ENCODE measurements around the gene CA11.

CA11 gene

DNA sequence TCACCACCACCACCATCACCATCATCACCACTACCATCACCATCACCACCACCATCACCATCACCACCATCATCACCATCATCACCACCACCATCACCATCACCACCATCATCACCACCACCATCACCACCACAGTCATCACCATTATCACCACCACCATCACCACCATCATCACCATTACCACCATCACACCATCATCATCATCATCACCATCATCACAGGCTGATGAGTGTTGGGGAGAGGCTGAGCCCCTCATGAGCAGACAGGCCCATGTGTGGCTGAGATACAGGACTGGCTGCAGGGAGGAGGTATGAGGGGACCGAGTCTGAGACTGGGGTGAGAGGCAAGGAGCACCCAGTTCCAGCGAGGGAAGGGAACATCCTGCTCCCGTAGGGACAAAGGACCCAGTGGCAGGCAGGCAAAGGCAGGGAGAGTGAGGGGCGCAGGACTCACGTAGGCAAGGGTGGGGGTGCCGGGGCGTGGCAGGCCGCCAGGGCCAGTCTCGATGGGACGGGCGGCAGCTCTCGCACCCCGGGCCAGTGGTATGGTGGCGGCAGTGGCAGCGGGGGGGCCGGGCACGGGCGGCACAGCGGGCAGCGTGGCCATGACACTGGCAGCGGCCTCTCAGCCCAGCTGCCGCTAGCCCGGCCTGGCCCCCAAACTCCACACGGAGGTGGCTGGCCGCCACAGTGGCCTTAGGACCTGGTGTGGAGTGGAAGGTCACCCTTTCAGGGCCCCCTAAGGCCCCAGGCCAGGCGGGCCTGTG is 24.1 kb upstream of the CA11 start:
- Histone ChIP-seq H3K4me1 (ENCODE audit: control extremely low read depth in 1 of 4, control insufficient read depth in 4 of 4, insufficient read depth in 4 of 4, low read length in 3 of 4) (peaks cover 0 to under 1% (median 0%) of the 10 kb centered on the region in 4 experiments), H3K36me3 (ENCODE audit: control insufficient read depth in 4 of 4, insufficient read depth in 4 of 4, low read length in 3 of 4) (no peaks in the 10 kb centered on the region), H3K27me3 (replicated peaks in 2 of 5; ENCODE audit: control insufficient read depth in 4 of 5, insufficient read depth in 5 of 5, low read length in 4 of 5) (peaks cover 0 to 2% (median 0%) of the 10 kb centered on the region in 5 experiments), H3K27ac (ENCODE audit: insufficient read depth in 1 of 2, low read depth in 1 of 2, low read length in 2 of 2, poor library complexity in 1 of 2, severe bottlenecking in 2 of 2) (no peak overlapping the region), H3K4me3 (ENCODE audit: control insufficient read depth in 1 of 7, extremely low read depth in 1 of 7, insufficient read depth in 4 of 7, low read depth in 2 of 7, low read length in 6 of 7) (no peak overlapping the region), H3K9me3 (ENCODE audit: control extremely low read depth in 1 of 5, control insufficient read depth in 4 of 5, insufficient read depth in 2 of 5, low read depth in 1 of 5, low read length in 4 of 5) (no peaks in the 10 kb centered on the region)
- no peak for DNase-seq
- CTCF ChIA-PET = no interaction called here
- POLR2A ChIA-PET = no interaction called here
- WGBS (ENCODE audit: insufficient coverage) = 96% methylated on average over 16 of the region's 26 CpGs

DNA sequence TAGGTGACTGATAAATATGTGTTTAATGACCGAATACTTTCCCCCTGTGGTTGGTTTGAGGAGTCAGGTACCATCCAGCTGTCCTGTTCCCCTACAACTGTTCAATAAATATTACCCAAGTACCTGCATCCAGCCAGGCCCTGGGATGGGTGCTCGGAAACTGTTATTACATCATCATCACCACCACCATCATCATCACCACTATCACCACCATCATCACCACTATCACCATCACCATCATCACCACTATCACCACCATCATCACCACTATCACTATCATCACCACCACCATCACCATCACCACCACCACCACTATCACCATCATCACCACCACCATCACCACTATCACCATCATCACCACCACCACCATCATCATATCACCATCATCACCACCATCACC is 22.8 kb upstream of the CA11 start:
- no peak for DNase-seq
- no peak overlapping the region for H3K27ac ChIP-seq (ENCODE audit: insufficient read depth in 1 of 2, low read depth in 1 of 2, low read length in 2 of 2, poor library complexity in 1 of 2, severe bottlenecking in 2 of 2)
- ChIA-PET CTCF (no interaction called here), POLR2A (no interaction called here)
- no peaks in the 10 kb centered on the region for H3K4me1 ChIP-seq (ENCODE audit: control extremely low read depth in 1 of 4, control insufficient read depth in 4 of 4, insufficient read depth in 4 of 4, low read length in 3 of 4)
- H3K27me3 ChIP-seq (replicated peaks in 2 of 5; ENCODE audit: control insufficient read depth in 4 of 5, insufficient read depth in 5 of 5, low read length in 4 of 5) = peaks cover 0 to 2% (median 0%) of the 10 kb centered on the region in 5 experiments
- no peaks in the 10 kb centered on the region for H3K36me3 ChIP-seq (ENCODE audit: control insufficient read depth in 4 of 4, insufficient read depth in 4 of 4, low read length in 3 of 4)
- H3K4me3 ChIP-seq (ENCODE audit: control insufficient read depth in 1 of 7, extremely low read depth in 1 of 7, insufficient read depth in 4 of 7, low read depth in 2 of 7, low read length in 6 of 7) = no peak overlapping the region
- no peaks in the 10 kb centered on the region for H3K9me3 ChIP-seq (ENCODE audit: control extremely low read depth in 1 of 5, control insufficient read depth in 4 of 5, insufficient read depth in 2 of 5, low read depth in 1 of 5, low read length in 4 of 5)
- WGBS (ENCODE audit: insufficient coverage) = 100% methylated on average over 2 of the region's 2 CpGs

DNA sequence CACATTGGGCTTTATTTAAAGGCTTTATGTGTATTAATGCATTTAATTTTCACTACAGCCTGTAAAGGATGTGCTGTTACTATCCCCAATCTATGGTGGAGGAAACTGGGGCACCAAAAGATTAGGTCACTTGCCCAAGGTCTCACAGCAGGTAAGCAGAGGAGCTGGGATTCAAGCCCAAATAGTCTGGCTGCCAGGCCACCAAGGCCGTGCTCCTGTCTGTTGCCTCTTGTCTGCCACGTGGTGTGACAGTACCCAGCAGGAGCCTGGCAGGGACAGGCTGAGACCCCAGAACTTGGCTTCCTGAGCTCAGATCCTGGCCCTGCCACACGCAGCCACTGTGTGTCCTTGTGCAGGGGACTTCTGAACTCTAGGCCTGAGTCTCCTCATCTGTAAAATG is 22.3 kb upstream of the CA11 start:
- no peak for DNase-seq
- 88% methylated on average over 3 of the region's 3 CpGs for WGBS (ENCODE audit: insufficient coverage)
- Histone ChIP-seq H3K4me1 (ENCODE audit: control extremely low read depth in 1 of 4, control insufficient read depth in 4 of 4, insufficient read depth in 4 of 4, low read length in 3 of 4) (no peaks in the 10 kb centered on the region), H3K27me3 (replicated peaks in 2 of 5; ENCODE audit: control insufficient read depth in 4 of 5, insufficient read depth in 5 of 5, low read length in 4 of 5) (peaks cover 0 to 2% (median 0%) of the 10 kb centered on the region in 5 experiments), H3K36me3 (ENCODE audit: control insufficient read depth in 4 of 4, insufficient read depth in 4 of 4, low read length in 3 of 4) (no peaks in the 10 kb centered on the region), H3K4me3 (ENCODE audit: control insufficient read depth in 1 of 7, extremely low read depth in 1 of 7, insufficient read depth in 4 of 7, low read depth in 2 of 7, low read length in 6 of 7) (no peak overlapping the region), H3K9me3 (ENCODE audit: control extremely low read depth in 1 of 5, control insufficient read depth in 4 of 5, insufficient read depth in 2 of 5, low read depth in 1 of 5, low read length in 4 of 5) (no peaks in the 10 kb centered on the region), H3K27ac (ENCODE audit: insufficient read depth in 1 of 2, low read depth in 1 of 2, low read length in 2 of 2, poor library complexity in 1 of 2, severe bottlenecking in 2 of 2) (no peak overlapping the region)
- POLR2A ChIA-PET = no interaction called here
- CTCF ChIA-PET = interaction anchor here (0.9 kb wide), 1 partner anchor 9 kb away, joined by 3 read pairs; no protein-coding TSS in a partner anchor

DNA sequence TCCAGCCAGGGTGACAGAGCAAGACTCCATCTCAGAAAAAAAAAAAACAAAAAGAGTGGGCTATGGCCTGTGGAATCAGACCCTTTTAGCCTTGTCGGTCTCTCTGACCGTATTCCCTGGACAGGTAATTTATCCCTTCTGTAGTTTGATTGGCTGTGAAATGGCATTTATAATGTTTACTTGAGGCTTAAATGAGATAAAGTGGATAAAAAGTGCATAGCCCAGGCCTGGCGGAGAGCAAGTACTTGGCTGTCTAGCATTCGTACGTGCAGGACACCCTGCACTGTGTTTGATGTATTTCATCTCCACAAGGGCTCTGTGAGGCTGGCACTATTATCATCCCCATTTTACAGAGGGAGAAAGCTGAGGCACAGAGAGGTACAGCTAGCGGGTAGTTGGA is 19.8 kb upstream of the CA11 start:
- Histone ChIP-seq H3K9me3 (ENCODE audit: control extremely low read depth in 1 of 5, control insufficient read depth in 4 of 5, insufficient read depth in 2 of 5, low read depth in 1 of 5, low read length in 4 of 5) (no peaks in the 10 kb centered on the region), H3K27ac (ENCODE audit: insufficient read depth in 1 of 2, low read depth in 1 of 2, low read length in 2 of 2, poor library complexity in 1 of 2, severe bottlenecking in 2 of 2) (no peak overlapping the region), H3K4me1 (ENCODE audit: control extremely low read depth in 1 of 4, control insufficient read depth in 4 of 4, insufficient read depth in 4 of 4, low read length in 3 of 4) (peaks cover 0 to 7% (median 4%) of the 10 kb centered on the region in 4 experiments), H3K4me3 (ENCODE audit: control insufficient read depth in 1 of 7, extremely low read depth in 1 of 7, insufficient read depth in 4 of 7, low read depth in 2 of 7, low read length in 6 of 7) (no peak overlapping the region), H3K36me3 (ENCODE audit: control insufficient read depth in 4 of 4, insufficient read depth in 4 of 4, low read length in 3 of 4) (no peaks in the 10 kb centered on the region), H3K27me3 (replicated peaks in 2 of 5; ENCODE audit: control insufficient read depth in 4 of 5, insufficient read depth in 5 of 5, low read length in 4 of 5) (peaks cover 0 to 2% (median 0%) of the 10 kb centered on the region in 5 experiments)
- DNase-seq = no peak
- CTCF ChIA-PET = interaction anchor here (1.0 to 1.6 kb wide), 3 partner anchors 10 to 60 kb away, joined by 3 to 5 read pairs (median 4); partner anchors contain the start of gene CA11
- 98% methylated on average over 6 of the region's 6 CpGs for WGBS (ENCODE audit: insufficient coverage)
- POLR2A ChIA-PET = no interaction called here

DNA sequence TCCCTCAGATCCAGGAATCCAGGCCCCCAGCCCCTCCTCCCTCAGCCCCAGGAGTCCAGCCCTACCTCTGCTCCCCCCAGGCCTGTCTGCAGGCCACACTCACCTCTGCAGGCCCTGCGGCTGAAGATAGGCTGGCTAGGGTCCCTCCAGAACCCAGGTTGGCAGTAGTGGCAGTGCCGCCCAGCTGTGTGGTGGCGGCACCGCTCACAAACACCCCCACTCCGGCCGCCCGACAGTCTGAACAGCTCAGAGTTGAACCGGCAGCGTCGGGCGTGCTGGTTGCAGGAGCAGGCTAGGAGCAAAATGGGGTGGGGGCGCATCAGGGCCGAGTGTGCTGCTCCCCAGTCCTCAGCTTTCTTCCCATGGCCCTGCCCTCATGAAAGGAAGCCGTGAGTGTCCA is 18.5 kb upstream of the CA11 start:
- Histone ChIP-seq H3K4me1 (ENCODE audit: control extremely low read depth in 1 of 4, control insufficient read depth in 4 of 4, insufficient read depth in 4 of 4, low read length in 3 of 4) (peaks cover 0 to 9% (median 6%) of the 10 kb centered on the region in 4 experiments), H3K4me3 (ENCODE audit: control insufficient read depth in 1 of 7, extremely low read depth in 1 of 7, insufficient read depth in 4 of 7, low read depth in 2 of 7, low read length in 6 of 7) (no peak overlapping the region), H3K36me3 (ENCODE audit: control insufficient read depth in 4 of 4, insufficient read depth in 4 of 4, low read length in 3 of 4) (no peaks in the 10 kb centered on the region), H3K27ac (ENCODE audit: insufficient read depth in 1 of 2, low read depth in 1 of 2, low read length in 2 of 2, poor library complexity in 1 of 2, severe bottlenecking in 2 of 2) (no peak overlapping the region), H3K27me3 (replicated peaks in 2 of 5; ENCODE audit: control insufficient read depth in 4 of 5, insufficient read depth in 5 of 5, low read length in 4 of 5) (peaks cover 0 to 2% (median 0%) of the 10 kb centered on the region in 5 experiments), H3K9me3 (ENCODE audit: control extremely low read depth in 1 of 5, control insufficient read depth in 4 of 5, insufficient read depth in 2 of 5, low read depth in 1 of 5, low read length in 4 of 5) (no peaks in the 10 kb centered on the region)
- POLR2A ChIA-PET = no interaction called here
- DNase-seq = no peak
- 99% methylated on average over 13 of the region's 14 CpGs for WGBS (ENCODE audit: insufficient coverage)
- CTCF ChIA-PET = interaction anchor here (0.9 kb wide), 1 partner anchor 123 kb away, joined by 3 read pairs; no protein-coding TSS in a partner anchor

DNA sequence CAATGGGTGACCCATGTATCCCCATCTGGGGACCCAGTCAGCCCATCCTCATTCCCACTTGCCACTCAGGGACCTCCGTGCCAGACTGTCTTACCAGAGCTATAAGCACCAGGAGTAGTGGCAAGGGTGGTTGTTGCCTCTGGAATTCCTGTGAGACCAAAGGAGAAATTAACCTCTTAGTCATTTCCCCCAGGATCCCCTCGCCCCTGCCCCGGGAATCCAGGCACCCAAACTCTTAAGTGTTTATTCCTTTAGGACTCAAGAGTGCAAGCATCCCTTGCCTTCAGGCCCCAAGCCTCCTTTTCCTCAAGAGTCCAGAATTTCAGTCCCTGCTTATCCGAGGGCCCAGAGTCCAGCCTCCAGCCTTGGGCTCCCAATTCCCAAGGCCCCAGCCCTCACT is 17.7 kb upstream of the CA11 start:
- no peaks in the 10 kb centered on the region for H3K36me3 ChIP-seq (ENCODE audit: control insufficient read depth in 4 of 4, insufficient read depth in 4 of 4, low read length in 3 of 4)
- WGBS (ENCODE audit: insufficient coverage) = 100% methylated on average over 4 of the region's 4 CpGs
- ChIA-PET CTCF (interaction anchor here (1.5 to 1.6 kb wide), 2 partner anchors 14 to 124 kb away, joined by 3 read pairs; no protein-coding TSS in a partner anchor), POLR2A (no interaction called here)
- peaks cover 0 to 2% (median 0%) of the 10 kb centered on the region in 5 experiments for H3K27me3 ChIP-seq (replicated peaks in 2 of 5; ENCODE audit: control insufficient read depth in 4 of 5, insufficient read depth in 5 of 5, low read length in 4 of 5)
- no peaks in the 10 kb centered on the region for H3K9me3 ChIP-seq (ENCODE audit: control extremely low read depth in 1 of 5, control insufficient read depth in 4 of 5, insufficient read depth in 2 of 5, low read depth in 1 of 5, low read length in 4 of 5)
- no peak overlapping the region for H3K27ac ChIP-seq (ENCODE audit: insufficient read depth in 1 of 2, low read depth in 1 of 2, low read length in 2 of 2, poor library complexity in 1 of 2, severe bottlenecking in 2 of 2)
- no peak for DNase-seq
- peaks cover 0 to 9% (median 6%) of the 10 kb centered on the region in 4 experiments for H3K4me1 ChIP-seq (ENCODE audit: control extremely low read depth in 1 of 4, control insufficient read depth in 4 of 4, insufficient read depth in 4 of 4, low read length in 3 of 4)
- H3K4me3 ChIP-seq (ENCODE audit: control insufficient read depth in 1 of 7, extremely low read depth in 1 of 7, insufficient read depth in 4 of 7, low read depth in 2 of 7, low read length in 6 of 7) = no peak overlapping the region

DNA sequence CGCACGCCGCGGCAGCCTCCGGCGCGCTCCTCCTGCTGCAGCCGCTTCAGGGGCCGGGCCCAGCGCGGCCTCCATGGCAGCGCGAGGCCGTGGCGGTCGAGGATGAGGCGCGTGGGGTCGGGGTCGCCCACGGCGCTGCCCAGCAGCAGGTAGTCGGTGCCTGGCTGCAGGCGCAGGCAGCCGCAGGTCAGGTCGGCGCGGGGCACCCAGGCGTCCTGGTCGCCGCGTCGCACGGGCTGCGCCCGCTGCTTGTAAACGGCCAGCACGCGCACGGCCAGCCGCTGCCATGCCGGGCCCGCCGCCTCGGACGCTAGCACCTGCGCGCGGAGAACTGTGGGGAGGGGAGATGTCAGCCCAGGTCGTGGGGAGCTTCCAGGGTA is 15.7 kb upstream of the CA11 start:
- CTCF ChIA-PET = interaction anchor here (2.3 kb wide), 1 partner anchor 13 kb away, joined by 9 read pairs; no protein-coding TSS in a partner anchor
- 96% methylated on average over 50 of the region's 50 CpGs for WGBS (ENCODE audit: insufficient coverage)
- Histone ChIP-seq H3K27ac (ENCODE audit: insufficient read depth in 1 of 2, low read depth in 1 of 2, low read length in 2 of 2, poor library complexity in 1 of 2, severe bottlenecking in 2 of 2) (no peak overlapping the region), H3K4me1 (ENCODE audit: control extremely low read depth in 1 of 4, control insufficient read depth in 4 of 4, insufficient read depth in 4 of 4, low read length in 3 of 4) (peaks cover 0 to 9% (median 6%) of the 10 kb centered on the region in 4 experiments), H3K27me3 (replicated peaks in 2 of 5; ENCODE audit: control insufficient read depth in 4 of 5, insufficient read depth in 5 of 5, low read length in 4 of 5) (no peaks in the 10 kb centered on the region), H3K9me3 (ENCODE audit: control extremely low read depth in 1 of 5, control insufficient read depth in 4 of 5, insufficient read depth in 2 of 5, low read depth in 1 of 5, low read length in 4 of 5) (no peaks in the 10 kb centered on the region), H3K4me3 (ENCODE audit: control insufficient read depth in 1 of 7, extremely low read depth in 1 of 7, insufficient read depth in 4 of 7, low read depth in 2 of 7, low read length in 6 of 7) (no peak overlapping the region), H3K36me3 (ENCODE audit: control insufficient read depth in 4 of 4, insufficient read depth in 4 of 4, low read length in 3 of 4) (no peaks in the 10 kb centered on the region)
- POLR2A ChIA-PET = no interaction called here
- no peak for DNase-seq

All from common myeloid progenitor, CD34-positive (primary cell).